NCI-H1694 (cell line): ENCODE results near the gene FARSA.
"Not testable (repeated sequence)": the region's sequence is repeated elsewhere in the genome, so short reads cannot be mapped to it uniquely, and the experiment has no call there.

ENCODE experiments used
- DNase-seq: peaks from one replicate; lab custom pipeline; 2025; lab: John Stamatoyannopoulos, UW

The FARSA gene

DNA sequence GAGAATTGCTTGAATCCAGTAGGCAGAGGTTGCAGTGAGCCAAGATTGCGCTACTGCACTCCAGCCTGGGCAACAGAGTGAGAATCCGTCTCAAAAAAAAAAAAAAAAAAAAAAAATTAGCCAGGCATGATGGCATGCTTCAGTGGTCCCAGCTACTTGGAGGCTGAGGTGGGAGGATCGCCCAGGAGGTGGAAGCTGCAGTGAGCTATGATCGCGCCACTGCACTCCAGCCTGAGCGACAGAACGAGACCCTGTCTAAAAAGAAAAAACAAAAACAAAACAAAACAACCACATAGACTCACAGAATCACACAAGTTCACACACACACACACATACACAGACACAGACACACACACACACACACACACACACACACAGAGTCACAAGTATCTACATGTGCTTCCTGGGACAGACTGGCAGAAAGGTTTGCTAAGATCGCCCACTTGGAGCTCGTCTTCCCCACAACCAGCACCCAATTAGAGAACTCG is 43.2 kb downstream of the FARSA start:
- not testable (repeated sequence) for DNase-seq

DNA sequence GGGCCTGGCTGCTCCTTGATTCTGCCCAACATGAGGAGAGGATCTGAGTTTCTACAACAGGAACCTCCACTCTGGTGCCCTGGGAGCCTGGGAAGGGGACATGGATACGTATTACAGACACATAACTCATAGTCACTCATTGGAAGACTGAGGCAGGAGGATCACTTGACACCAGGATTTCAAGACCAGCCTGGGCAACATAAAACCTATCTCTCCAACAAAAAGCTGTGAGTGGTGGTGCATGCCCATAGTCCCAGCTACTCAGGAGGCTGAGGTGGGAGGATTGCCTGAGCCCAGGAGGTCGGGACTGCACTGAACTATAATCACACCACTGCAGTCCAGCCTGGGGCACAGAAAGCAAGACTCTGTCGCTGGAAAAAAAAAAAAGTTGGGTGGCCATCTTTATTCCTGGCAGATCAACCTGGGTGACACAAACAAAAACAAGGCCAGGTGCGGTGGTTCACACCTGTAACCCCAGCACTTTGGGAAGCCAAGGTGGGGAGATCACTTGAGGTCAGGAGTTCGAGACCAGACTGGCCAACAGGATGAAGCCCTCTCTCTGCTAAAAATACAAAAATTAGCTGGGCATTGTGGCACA is 45.4 kb downstream of the FARSA start:
- DNase-seq, result no peak

DNA sequence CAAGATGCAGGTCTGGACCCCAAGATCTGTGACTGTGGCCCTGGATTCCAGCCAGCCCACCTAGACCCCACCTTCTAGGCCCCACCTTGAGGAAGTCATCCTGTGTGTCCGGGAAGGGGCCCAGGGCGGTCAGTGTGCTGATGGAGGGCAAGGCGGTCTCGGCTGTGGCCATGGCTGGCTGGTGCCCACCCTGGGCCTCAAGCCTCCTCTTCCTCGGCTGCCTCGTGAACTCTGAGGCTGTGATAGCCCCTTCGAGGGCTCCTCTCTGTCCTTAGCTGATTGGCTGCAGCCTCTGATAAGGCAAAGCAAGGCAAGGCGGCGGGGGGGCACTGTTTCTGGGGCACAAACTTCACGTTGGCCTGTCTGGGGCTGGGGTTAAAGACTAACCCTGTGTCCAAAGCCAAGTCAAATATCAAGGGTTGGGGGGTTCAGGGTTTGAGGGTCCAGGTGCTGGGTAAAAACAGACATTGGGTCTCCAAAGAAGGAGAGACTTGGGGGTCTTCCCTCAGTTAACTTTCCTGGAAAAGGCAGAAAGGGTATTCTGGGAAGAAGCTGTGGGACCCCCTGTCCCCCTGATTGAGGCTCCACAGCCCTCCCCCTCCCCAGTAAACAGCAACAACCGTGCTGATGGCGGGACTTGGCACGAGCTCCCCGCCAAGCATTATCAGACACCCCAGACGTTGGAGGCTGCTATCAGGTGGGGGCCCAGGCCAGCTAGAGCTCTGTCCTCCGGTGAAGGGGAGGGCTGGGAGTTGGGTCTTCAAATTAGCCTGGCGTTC is 46.4 kb downstream of the FARSA start, which contains the start of gene KLF1:
Gene KLF1 (minus strand): TSS at position 233 of the 779 bp plus-strand sequence. CDS start 61 bp downstream, at position 172.
- DNase-seq, result no peak

GRCh38 chr19:12886651-12886968 is 46.9 kb downstream of the FARSA start:
- DNase-seq, result no peak

GRCh38 chr19:12885749-12886650 is 47.5 kb downstream of the FARSA start:
- DNase-seq, result no peak

DNA sequence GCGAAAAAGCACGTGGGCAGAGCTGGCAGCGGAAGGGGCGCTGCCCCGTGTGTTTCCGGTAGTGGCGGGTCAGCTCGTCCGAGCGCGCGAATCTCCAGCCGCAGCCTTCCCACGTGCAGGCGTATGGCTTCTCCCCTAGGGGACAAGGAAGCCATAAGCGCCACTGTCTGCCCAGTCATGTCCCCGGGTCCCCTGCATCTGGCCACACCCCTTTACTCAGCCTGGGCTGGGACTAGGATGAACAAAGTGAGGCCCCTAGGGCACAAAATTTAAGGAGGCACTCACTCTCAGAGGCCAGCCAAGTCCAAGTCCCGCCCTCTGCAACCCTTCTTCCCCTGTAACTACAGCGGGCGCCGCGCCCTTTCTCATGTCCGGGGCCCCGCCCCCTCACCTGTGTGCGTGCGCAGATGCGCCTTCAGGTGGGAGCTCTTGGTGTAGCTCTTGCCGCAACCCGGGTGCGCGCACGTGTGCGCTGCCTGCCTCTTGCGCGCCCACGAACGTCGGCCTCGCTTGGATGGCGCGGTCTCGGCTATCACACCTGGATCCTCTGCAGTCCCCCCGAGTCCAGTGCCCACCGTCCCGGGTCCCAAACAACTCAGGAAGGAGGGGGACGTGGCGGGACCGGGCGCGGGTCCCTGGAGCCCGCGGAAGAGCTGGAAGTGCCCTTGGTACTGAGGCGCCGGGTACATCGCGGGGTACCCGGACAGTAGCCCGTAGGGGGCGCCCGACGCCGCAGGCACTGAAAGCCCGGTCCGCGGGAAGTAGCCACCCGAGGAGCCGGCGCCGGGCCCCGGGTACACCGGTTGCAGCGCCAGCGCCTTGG is 48.4 kb downstream of the FARSA start:
- peak; percentile 38 for DNase-seq

DNA sequence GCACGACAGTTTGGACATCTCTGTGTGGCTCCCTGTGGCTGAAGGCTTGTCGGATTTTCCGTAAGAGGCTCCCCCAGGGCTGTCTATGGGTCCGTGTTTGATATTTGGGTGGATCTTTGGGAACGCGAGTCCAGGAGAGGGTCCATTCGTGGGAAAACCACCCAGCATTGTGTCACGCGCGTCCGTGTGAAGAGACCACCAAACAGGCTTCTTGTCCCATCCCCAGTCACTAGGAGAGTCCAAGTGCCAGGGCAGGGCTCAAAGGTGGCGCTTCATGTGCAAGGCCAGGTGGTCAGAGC is 48.9 kb downstream of the FARSA start:
- DNase-seq, result no peak

DNA sequence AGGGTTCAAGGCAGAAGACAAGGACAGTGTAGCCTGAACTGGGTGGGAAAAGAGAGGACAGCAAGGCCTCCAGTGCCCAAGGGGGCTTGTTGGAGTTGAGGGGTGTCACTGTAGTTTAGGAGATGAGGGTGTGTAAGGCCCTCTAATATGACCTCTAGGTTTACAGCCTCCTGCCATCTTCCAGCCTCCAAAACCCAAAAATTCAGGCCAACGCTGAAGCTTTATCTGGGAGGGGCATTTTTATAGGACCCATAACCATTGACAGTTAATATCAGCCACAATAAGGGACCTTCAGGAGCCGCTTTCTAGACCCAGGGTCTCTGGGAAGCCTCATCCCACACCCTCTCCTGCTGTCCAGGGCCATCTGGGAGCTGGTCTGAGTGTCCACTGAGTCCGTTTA is 49.3 kb downstream of the FARSA start:
- DNase-seq, result no peak

DNA sequence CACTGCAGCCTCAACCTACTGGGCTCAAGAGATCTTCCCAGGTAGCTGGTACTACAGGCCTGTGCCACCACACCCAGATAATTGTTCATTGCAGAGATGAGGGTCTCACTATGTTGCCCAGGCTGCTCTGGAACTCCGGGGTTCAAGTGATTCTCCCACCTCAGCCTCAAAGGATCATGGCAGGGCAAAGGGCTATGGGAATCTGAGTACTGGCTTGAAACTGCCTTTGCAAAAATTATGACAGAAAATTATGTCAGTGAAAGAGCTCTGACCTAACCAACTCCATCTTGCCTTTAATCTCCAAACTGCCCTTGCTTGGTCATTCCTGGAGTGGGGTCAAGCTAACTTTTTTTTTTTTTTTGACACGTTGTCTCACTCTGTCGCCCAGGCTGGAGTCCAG is 50.9 kb downstream of the FARSA start:
- DNase-seq, result no peak

DNA sequence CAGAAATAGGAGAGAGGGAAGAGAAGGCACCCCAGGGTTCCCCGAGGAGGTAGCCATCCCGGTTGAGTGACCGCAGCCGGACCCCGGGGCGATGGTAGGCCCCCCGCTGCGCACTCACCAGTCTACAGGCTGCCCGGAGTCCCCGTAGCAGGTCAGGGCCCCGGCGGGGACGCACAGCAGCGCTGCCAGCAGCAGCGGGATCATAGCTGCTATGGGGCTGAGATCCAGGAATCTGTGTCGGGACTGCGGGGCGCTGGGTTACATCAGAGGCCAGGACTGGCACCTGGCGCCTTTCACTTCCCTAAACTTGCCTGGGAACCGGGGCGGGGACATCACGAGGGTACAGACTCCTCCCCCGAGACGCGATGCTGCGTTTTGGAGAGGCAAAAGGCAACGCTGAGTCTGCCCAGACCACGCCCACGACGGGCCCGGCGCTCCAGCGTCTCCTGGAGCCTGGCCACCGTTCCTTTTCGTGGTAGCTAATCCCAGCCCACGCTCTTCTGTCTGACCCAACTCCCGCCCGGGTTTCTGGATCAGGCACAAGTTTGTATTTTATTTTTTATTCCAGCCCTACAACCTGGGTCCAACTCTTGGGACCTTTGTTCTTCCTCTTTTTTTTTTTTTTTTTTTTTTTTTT is 52.2 kb downstream of the FARSA start, which contains the start of gene DNASE2:
Gene DNASE2 (minus strand): TSS at position 278 of the 637 bp plus-strand sequence. CDS start 74 bp downstream, at position 204.
- DNase-seq, result peak; percentile 77

DNA sequence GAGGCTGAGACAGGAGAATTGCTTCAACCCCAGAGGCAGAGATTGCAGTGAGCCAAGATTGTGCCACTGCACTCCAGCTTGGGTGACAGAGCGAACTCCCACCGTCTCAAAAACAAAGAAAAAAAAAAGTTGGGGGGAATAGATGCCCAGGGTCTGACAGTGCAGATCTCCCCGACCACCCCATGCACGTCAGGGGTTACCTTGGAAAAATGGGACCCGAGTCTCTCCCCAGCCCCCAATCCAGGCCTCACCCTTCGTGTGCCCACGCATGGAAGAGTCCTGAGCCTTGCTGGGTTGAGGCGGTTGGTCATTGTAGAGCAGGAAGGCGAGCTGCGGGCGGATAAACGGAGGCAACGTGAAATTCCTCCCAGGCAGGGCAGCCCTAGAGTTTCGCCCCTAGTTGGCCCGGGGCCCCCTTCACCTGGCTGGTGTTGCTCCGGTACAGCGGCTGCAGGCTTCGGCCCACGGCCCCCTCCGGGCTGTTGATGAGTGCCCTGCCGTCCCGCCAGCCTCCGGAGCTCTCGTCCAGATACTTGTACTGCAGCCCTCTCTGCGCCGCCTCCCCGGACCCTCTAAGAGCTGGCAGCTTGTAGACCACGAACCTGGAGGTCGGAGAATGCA is 52.9 kb downstream of the FARSA start:
- no peak for DNase-seq

DNA sequence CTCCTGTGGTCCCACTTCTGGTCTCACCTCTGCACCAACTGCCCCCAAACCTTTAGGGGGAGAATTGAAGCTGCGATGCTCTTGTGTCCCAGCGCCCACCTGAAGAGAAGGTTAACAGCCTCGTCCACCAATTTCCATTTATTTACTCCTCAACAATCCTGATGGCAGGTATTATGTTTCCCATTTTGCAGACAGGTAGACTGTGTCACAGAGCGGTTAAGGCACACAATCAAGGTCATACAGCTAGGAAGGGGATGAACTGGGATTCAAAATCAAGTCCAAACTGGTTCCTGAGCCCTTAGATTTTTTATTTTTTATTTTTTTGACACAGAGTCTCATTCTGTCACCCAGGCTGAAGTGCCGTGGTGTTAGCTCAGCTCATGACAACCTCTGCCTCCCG is 58.4 kb downstream of the FARSA start:
- no peak for DNase-seq

DNA sequence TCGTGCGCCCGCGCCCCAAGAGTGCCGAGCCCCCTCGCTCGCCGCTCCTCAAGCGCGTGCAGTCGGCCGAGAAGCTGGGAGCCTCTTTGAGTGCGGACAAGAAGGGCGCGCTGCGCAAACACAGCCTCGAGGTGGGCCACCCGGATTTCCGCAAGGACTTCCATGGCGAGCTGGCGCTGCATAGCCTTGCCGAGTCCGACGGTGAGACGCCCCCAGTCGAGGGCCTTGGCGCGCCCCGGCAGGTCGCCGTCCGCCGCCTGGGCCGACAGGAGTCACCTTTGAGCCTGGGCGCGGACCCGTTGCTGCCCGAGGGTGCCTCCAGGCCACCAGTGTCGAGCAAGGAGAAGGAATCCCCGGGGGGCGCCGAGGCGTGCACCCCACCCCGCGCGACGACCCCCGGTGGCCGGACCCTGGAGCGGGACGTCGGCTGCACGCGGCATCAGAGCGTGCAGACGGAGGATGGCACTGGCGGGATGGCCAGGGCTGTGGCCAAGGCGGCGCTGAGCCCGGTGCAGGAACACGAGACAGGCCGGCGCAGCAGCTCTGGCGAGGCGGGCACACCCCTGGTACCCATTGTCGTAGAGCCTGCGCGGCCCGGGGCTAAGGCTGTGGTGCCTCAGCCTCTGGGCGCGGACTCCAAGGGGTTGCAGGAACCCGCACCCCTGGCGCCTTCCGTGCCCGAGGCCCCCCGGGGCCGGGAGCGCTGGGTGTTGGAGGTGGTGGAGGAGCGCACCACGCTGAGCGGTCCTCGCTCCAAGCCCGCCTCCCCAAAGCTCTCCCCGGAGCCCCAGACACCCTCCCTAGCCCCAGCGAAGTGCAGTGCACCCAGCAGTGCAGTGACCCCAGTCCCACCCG is 59.4 kb downstream of the FARSA start:
- no peak for DNase-seq

DNA sequence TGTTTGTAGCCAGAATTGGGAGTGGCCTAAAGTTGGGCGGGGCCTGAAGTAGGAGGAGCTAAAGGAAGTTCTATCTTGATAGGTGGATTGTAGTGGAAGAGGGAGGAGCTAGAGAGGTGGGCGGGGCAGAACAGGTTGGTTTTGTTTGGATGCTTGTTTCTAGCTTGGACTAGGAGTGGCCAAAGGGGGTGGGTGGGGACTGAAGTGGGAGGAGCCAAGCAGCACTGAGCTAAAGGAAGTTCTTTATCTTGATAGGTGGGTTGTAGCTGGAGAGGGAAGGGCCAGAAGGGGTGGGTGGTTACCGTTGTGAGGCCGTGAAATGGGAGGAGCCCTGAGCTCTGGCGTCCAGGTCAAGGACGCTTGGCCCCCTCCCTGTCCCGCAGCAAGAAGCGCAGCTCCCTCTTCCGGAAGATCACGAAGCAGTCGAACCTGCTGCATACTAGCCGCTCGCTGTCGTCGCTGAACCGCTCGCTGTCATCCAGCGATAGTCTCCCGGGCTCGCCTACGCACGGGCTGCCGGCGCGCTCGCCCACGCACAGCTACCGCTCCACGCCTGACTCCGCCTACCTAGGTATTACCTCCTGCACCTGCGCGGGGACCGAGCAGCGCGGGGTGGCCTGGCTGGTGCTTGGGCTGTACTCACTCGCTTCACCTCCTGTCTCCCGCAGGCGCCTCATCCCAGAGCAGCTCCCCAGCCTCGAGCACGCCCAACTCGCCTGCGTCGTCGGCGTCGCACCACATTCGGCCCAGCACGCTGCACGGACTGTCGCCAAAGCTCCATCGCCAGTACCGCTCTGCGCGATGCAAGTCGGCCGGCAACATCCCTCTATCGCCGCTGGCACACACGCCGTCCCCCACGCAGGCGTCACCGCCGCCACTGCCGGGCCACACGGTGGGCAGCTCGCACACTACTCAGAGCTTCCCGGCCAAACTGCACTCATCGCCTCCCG is 60.3 kb downstream of the FARSA start:
- peak; percentile 12 for DNase-seq
